ENCODE measurements around the gene AASDHPPT. TPM values are rescaled to one million over a fixed set of nuclear protein-coding genes. Genes with fewer than 3 reads are reported as not detected.

The AASDHPPT gene
- total and polyA plus RNA-seq, 4 donors: 13.1 to 29.9 (median 21.6) TPM

DNA sequence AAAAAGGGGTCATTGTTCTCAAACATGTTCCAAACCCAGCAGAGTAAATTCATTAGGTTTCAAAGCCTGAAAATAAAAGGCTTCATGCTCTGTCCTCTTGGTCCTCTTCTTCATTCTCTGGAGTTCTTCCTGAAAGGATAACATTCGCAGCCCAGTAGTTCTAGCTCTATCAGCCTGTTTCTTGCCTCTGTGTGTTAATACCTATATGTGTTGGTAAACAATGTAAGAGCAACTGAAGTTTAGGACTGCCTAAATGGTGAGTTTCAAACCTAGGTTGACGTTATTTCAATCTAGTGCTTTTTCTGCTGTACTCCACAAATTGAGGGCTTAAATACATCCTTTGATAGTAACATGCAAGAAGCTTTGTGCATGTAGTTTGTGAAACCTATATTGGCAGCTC is 9.4 kb downstream of the AASDHPPT start (continued):
- no peak for TF ChIP-seq REST (IDR thresholded peaks at IDR 0.05)

- Histone ChIP-seq H3K9me3 (ENCODE audit: control insufficient read depth in 4 of 4, low read length in 3 of 4) (no peaks in the 10 kb centered on the region), H3K36me3 (ENCODE audit: control insufficient read depth in 4 of 4, insufficient read depth in 3 of 4, low read depth in 1 of 4, low read length in 3 of 4) (peaks cover 0 to 23% (median 19%) of the 10 kb centered on the region in 4 donors), H3K4me3 (ENCODE audit: low read depth in 1 of 3, low read length in 3 of 3) (no peak overlapping the region), H3K27me3 (ENCODE audit: control insufficient read depth in 4 of 4, insufficient read depth in 4 of 4, low read length in 3 of 4) (no peaks in the 10 kb centered on the region), H3K9ac (ENCODE audit: low read depth in 1 of 2, low read length in 2 of 2) (peak overlapping the region in 1 of 2 donors; percentile 53), H3K27ac (ENCODE audit: low read depth in 1 of 2, low read length in 2 of 2) (no peak overlapping the region), H3K4me1 (ENCODE audit: control insufficient read depth in 4 of 4, insufficient read depth in 4 of 4, low read length in 3 of 4) (peaks cover 0 to 14% (median 5%) of the 10 kb centered on the region in 4 donors)
- TF ChIP-seq RAD21 (IDR thresholded peaks at IDR 0.05) (peak; percentile 84 to 90), HNF4A (conservative IDR thresholded peaks at IDR 0.05) (no peak), CTCF (IDR thresholded peaks at IDR 0.05; ENCODE audit: low read depth, low read length, missing input control) (peak; percentile 90)
- DNase-seq (ENCODE audit: low spot score): peak; percentile 49
- WGBS: 28% methylated on average over 9 of the region's 9 CpGs
Measured at GRCh38 chr11:106087815-106088435, 10.5 kb downstream of the AASDHPPT start.

GRCh38 chr11:106088896-106089295 is 11.4 kb downstream of the AASDHPPT start:
- Histone ChIP-seq H3K4me3 (ENCODE audit: low read depth in 1 of 3, low read length in 3 of 3) (no peak overlapping the region), H3K27ac (ENCODE audit: low read depth in 1 of 2, low read length in 2 of 2) (no peak overlapping the region), H3K9me3 (ENCODE audit: control insufficient read depth in 4 of 4, low read length in 3 of 4) (no peaks in the 10 kb centered on the region), H3K27me3 (ENCODE audit: control insufficient read depth in 4 of 4, insufficient read depth in 4 of 4, low read length in 3 of 4) (no peaks in the 10 kb centered on the region), H3K36me3 (ENCODE audit: control insufficient read depth in 4 of 4, insufficient read depth in 3 of 4, low read depth in 1 of 4, low read length in 3 of 4) (peaks cover 0 to 27% (median 21%) of the 10 kb centered on the region in 4 donors), H3K4me1 (ENCODE audit: control insufficient read depth in 4 of 4, insufficient read depth in 4 of 4, low read length in 3 of 4) (peaks cover 0 to 14% (median 5%) of the 10 kb centered on the region in 4 donors), H3K9ac (ENCODE audit: low read depth in 1 of 2, low read length in 2 of 2) (no peak overlapping the region)
- WGBS: 92% methylated on average over 4 of the region's 4 CpGs
- DNase-seq (ENCODE audit: low spot score): no peak
- TF ChIP-seq RXRA (IDR thresholded peaks at IDR 0.05) (no peak), NR2F2 (IDR thresholded peaks at IDR 0.05) (no peak), GABPA (IDR thresholded peaks at IDR 0.05 in 1 of 2, conservative IDR thresholded peaks at IDR 0.05 in 1 of 2) (no peak), SP1 (IDR thresholded peaks at IDR 0.05) (no peak), CTCF (IDR thresholded peaks at IDR 0.05; ENCODE audit: low read depth, low read length, missing input control) (no peak), RAD21 (IDR thresholded peaks at IDR 0.05) (no peak), YY1 (IDR thresholded peaks at IDR 0.05) (no peak), FOXA1 (IDR thresholded peaks at IDR 0.05) (no peak), TAF1 (conservative IDR thresholded peaks at IDR 0.05) (no peak), MAX (IDR thresholded peaks at IDR 0.05) (no peak), FOXA2 (IDR thresholded peaks at IDR 0.05) (no peak), ZBTB33 (IDR thresholded peaks at IDR 0.05) (no peak), HNF4G (IDR thresholded peaks at IDR 0.05) (no peak)
- TF ChIP-seq, protein P1, sequence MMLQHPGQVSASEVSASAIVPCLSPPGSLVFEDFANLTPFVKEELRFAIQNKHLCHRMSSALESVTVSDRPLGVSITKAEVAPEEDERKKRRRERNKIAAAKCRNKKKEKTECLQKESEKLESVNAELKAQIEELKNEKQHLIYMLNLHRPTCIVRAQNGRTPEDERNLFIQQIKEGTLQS (IDR thresholded peaks at IDR 0.05): no peak
